SK-N-MC (cell line): ENCODE data around the gene EPG5.

Experiments
- EZH2 ChIP-seq: fragments of 200-600 bp; sonication (generic); IDR thresholded peaks from one replicate; pipeline ENCODE4 v1.6.1; 2017; ENCODE audit warnings: antibody characterized with exemption
- FOXP2 ChIP-seq: optimal IDR thresholded peaks from 2 replicates; pipeline ENCODE3; 2011; ENCODE audit warnings: mild to moderate bottlenecking, moderate library complexity; ENCODE audit not compliant: insufficient read depth; ENCODE audit errors: extremely low read length, control extremely low read depth
- POLR2AphosphoS5 ChIP-seq: IDR thresholded peaks from 2 replicates; pipeline ENCODE4 v1.6.1; 2012; ENCODE audit warnings: mild to moderate bottlenecking, low read depth, low read length, borderline replicate concordance

DNA sequence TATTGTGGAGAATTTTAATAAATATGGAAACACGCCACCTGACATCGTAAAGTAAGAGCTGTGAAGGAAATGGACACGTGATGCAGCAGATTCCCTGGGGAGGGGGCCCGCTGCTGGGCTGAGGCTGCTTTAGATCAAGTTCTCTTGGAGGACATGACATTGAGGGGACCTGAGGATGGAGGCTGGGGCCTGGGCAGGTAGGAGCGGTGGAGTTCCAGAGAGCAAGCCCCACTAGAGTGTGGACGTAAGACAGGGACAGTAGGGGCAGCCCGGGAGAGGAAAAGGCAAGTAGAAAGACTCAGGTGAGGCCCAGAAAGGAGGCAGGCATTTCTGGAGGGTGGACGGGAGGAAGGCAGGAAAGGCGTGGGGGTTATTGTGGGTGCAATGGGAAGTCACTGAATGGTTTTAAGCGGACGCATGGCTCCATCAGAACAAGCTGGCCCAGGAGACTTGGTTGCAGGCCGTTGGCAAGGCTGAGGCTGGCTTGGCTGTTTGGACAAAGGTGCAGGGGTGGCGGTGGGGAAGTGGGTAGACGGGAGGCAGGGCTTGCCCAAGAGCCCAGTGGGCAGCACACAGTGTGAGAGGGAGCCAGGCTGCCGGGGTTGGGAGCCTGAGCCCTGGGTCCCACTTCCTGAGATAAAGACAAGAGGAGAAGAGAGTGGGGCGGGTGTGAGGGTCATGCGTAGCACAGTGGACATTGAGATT, 125.9 kb downstream of the EPG5 start:
- TF ChIP-seq POLR2AphosphoS5 (no peak), EZH2 (no peak), FOXP2 (no peak)
